GM23338 (cell line): ENCODE measurements around the gene GJB5. TPM values are rescaled to one million over a fixed set of nuclear protein-coding genes. Genes with fewer than 3 reads are reported as not detected.
A peak's percentile ranks its signal among the peaks of the same experiment; 100 is the strongest.

ENCODE experiments used
- ATAC-seq: fragments of 200-7000 bp; cut with Tn5 transposase; 3 replicates; pipeline ENCODE4 v1.9.1; 2020
- DNase-seq: peaks from one replicate; pipeline ENCODE4 v3.0.0-alpha.2; 2015; ENCODE audit warnings: low spot score
- H2AFZ ChIP-seq: fragments of 200-600 bp; sonication (generic); 2 replicates; pipeline ENCODE4 v1.8.0; 2016; ENCODE audit warnings: antibody characterized with exemption, mild to moderate bottlenecking, moderate library complexity
- H3F3A ChIP-seq: fragments of 200-600 bp; sonication (generic); replicated peaks from 2 replicates; pipeline ENCODE4 v1.8.0; 2017; ENCODE audit warnings: antibody characterized with exemption, mixed run types, low read depth
- H3K27ac ChIP-seq: fragments of 200-600 bp; sonication (generic); 2 replicates; pipeline ENCODE4 v1.6.1; 2016; ENCODE audit warnings: low read depth
- H3K27me3 ChIP-seq: fragments of 200-600 bp; sonication (generic); 2 replicates; pipeline ENCODE4 v1.8.0; 2016; ENCODE audit warnings: mild to moderate bottlenecking, mixed run types, moderate library complexity; ENCODE audit not compliant: insufficient read depth
- H3K36me3 ChIP-seq: fragments of 200-600 bp; sonication (generic); 2 replicates; pipeline ENCODE4 v1.8.0; 2016; ENCODE audit warnings: mild to moderate bottlenecking; ENCODE audit not compliant: insufficient read depth
- H3K4me1 ChIP-seq: fragments of 200-600 bp; sonication (generic); 2 replicates; pipeline ENCODE4 v1.8.0; 2016; ENCODE audit warnings: mild to moderate bottlenecking, moderate library complexity; ENCODE audit not compliant: insufficient read depth
- H3K4me2 ChIP-seq: fragments of 200-600 bp; sonication (generic); 2 replicates; pipeline ENCODE4 v1.7.1; 2017; ENCODE audit warnings: mixed run types
- H3K4me3 ChIP-seq: fragments of 200-600 bp; sonication (generic); 2 replicates; pipeline ENCODE4 v1.6.1; 2016; ENCODE audit warnings: mixed run types
- H3K79me2 ChIP-seq: fragments of 200-600 bp; sonication (generic); replicated peaks from 2 replicates; pipeline ENCODE4 v1.8.0; 2017; ENCODE audit warnings: mild to moderate bottlenecking; ENCODE audit not compliant: insufficient read depth
- H3K9me2 ChIP-seq: fragments of 200-600 bp; sonication (generic); 2 replicates; pipeline ENCODE4 v1.8.0; 2017; ENCODE audit not compliant: insufficient read depth
- H4K20me1 ChIP-seq: fragments of 200-600 bp; sonication (generic); replicated peaks from 2 replicates; pipeline ENCODE4 v1.8.0; 2017; ENCODE audit warnings: mild to moderate bottlenecking; ENCODE audit not compliant: insufficient read depth
- H3K27ac Mint-ChIP-seq: 2 replicates; pipeline ENCODE4 v1.8.0; 2020; ENCODE audit warnings: inconsistent platforms, mild to moderate bottlenecking, moderate library complexity, mixed read lengths
- H3K27me3 Mint-ChIP-seq: 3 replicates; pipeline ENCODE4 v1.8.0; 2022; ENCODE audit warnings: low read depth, mild to moderate bottlenecking, moderate library complexity, mixed read lengths, inconsistent platforms; ENCODE audit not compliant: insufficient read depth, poor library complexity
- H3K36me3 Mint-ChIP-seq: 3 replicates; pipeline ENCODE4 v1.8.0; 2021; ENCODE audit warnings: low read depth, mild to moderate bottlenecking, inconsistent platforms, moderate library complexity, mixed read lengths
- H3K4me1 Mint-ChIP-seq: 3 replicates; pipeline ENCODE4 v1.8.0; 2020; ENCODE audit warnings: mild to moderate bottlenecking, inconsistent platforms, mixed read lengths
- H3K4me3 Mint-ChIP-seq: 3 replicates; pipeline ENCODE4 v1.8.0; 2021; ENCODE audit warnings: moderate library complexity, mild to moderate bottlenecking, inconsistent platforms, mixed read lengths
- H3K9me3 Mint-ChIP-seq: 3 replicates; pipeline ENCODE4 v1.8.0; 2020; ENCODE audit warnings: moderate library complexity, mild to moderate bottlenecking, inconsistent platforms, mixed read lengths
- CREB1 ChIP-seq: fragments of 250-450 bp; sonication (Bioruptor Pico); IDR thresholded peaks from 2 replicates; pipeline ENCODE4 v1.5.0; 2020; ENCODE audit warnings: low read depth, mild to moderate bottlenecking, moderate library complexity
- CTCF ChIP-seq, 2 experiments: fragments of 200-600 bp in 1 of 2; sonication (generic) in 1 of 2; conservative IDR thresholded peaks; 2 replicates each; pipeline versions ENCODE4 v1.5.1 to v1.6.1; 2016 to 2017; ENCODE audit warnings: antibody characterized with exemption in 2 of 2, low read depth in 2 of 2, mild to moderate bottlenecking in 2 of 2, moderate library complexity in 1 of 2
- ETS1 ChIP-seq: IDR thresholded peaks from 2 replicates; pipeline ENCODE4 v1.6.1; 2016; ENCODE audit warnings: antibody characterized with exemption
- EZH2 ChIP-seq: fragments of 200-600 bp; sonication (generic); IDR thresholded peaks from one replicate; pipeline ENCODE4 v1.8.0; 2017; ENCODE audit warnings: antibody characterized with exemption, mild to moderate bottlenecking, low read depth; ENCODE audit not compliant: unreplicated experiment
- EZH2phosphoT487 ChIP-seq: fragments of 200-600 bp; sonication (generic); IDR thresholded peaks from one replicate; pipeline ENCODE4 v1.8.1; 2018; ENCODE audit warnings: antibody characterized with exemption; ENCODE audit not compliant: unreplicated experiment
- JUNB ChIP-seq: IDR thresholded peaks from one replicate; pipeline ENCODE4 v1.6.1; 2016; ENCODE audit warnings: antibody characterized with exemption; ENCODE audit not compliant: unreplicated experiment
- NANOG ChIP-seq: IDR thresholded peaks from 2 replicates; pipeline ENCODE4 v1.6.1; 2016; ENCODE audit warnings: antibody characterized with exemption, borderline replicate concordance
- STAT1 ChIP-seq: IDR thresholded peaks from one replicate; pipeline ENCODE4 v1.6.1; 2016; ENCODE audit warnings: antibody characterized with exemption; ENCODE audit not compliant: unreplicated experiment
- ZNF331 ChIP-seq: fragments of 250-450 bp; sonication (Bioruptor Pico); IDR thresholded peaks from 2 replicates; pipeline ENCODE4 v1.5.0; 2020; ENCODE audit warnings: low read depth, mild to moderate bottlenecking, moderate library complexity
- ZNF462 ChIP-seq: fragments of 250-450 bp; sonication (Bioruptor Pico); IDR thresholded peaks from 2 replicates; pipeline ENCODE4 v1.5.0; 2020; ENCODE audit warnings: mild to moderate bottlenecking, moderate library complexity
- polyA plus RNA-seq: library from polyadenylated mRNA; unstranded; fragments of >200 nt; fragmentation: Nextera tagmentation; extraction: Ambion mirVana; gene quantifications from 2 replicates; pipeline ENCODE4 v1.2.1, GENCODE V29; 2016
- total RNA-seq: library from RNA; depleted of rRNA; stranded (reverse); fragments of >200 nt; shearing (Covaris generic); gene quantifications from 2 replicates; pipeline ENCODE4 v1.2.3, GENCODE V29; 2014

GJB5 gene
- total and polyA plus RNA-seq, 2 experiments from 2014 or later: 1.4 TPM; not detected in 1

- H3K27ac Mint-ChIP-seq: peak overlapping the region; percentile 24; the same call in 1 of the 2 replicates
- Histone ChIP-seq H3K9me2 (0 out of 2 replicates have a peak, but pooled peaks cover 4% of the 10 kb centered on the region), H3K27me3 (peaks cover 18% of the 10 kb centered on the region; the same call in 1 of the 2 replicates), H2AFZ (peak overlapping the region; percentile 69; the same call in 1 of the 2 replicates), H3K4me2 (0 out of 2 replicates have a peak overlapping the region, but pooled peaks have one; percentile 20), H3K27ac (no peak overlapping the region), H3K79me2 (no peaks in the 10 kb centered on the region), H3K4me1 (no peaks in the 10 kb centered on the region; the same call in 1 of the 2 replicates), H3K4me3 (no peak overlapping the region), H3K36me3 (no peaks in the 10 kb centered on the region), H3F3A (no peaks in the 10 kb centered on the region), H4K20me1 (no peaks in the 10 kb centered on the region)
- ATAC-seq (no peak), DNase-seq (no peak)
- peaks cover 19% of the 10 kb centered on the region for H3K4me1 Mint-ChIP-seq
- no peak overlapping the region for H3K4me3 Mint-ChIP-seq
- H3K27me3 Mint-ChIP-seq: peaks cover 18% of the 10 kb centered on the region
- H3K36me3 Mint-ChIP-seq: no peaks in the 10 kb centered on the region; the same call in 2 of the 3 replicates
- no peak for TF ChIP-seq ZNF331 (CRISPR knock-in tag)
- TF ChIP-seq CTCF (conservative IDR thresholded peaks at IDR 0.05; ENCODE audit: low read depth in 2 of 2): peak in 1 of 2 experiments; percentile 18; a peak in 1 of 4 replicates
- H3K9me3 Mint-ChIP-seq: no peaks in the 10 kb centered on the region
Measured at GRCh38 chr1:34796990-34797389, 42.1 kb downstream of the GJB5 start.

- H3K27me3 ChIP-seq: no peaks in the 10 kb centered on the region
- no peaks in the 10 kb centered on the region for H4K20me1 ChIP-seq
- peaks cover 11% of the 10 kb centered on the region for H3K27me3 Mint-ChIP-seq
- ATAC-seq: no peak
- H3K36me3 Mint-ChIP-seq: no peaks in the 10 kb centered on the region
- H2AFZ ChIP-seq: no peak overlapping the region
- H3K27ac ChIP-seq: no peak overlapping the region
- no peaks in the 10 kb centered on the region for H3K36me3 ChIP-seq
- H3K4me3 Mint-ChIP-seq: no peak overlapping the region
- peaks cover 13% of the 10 kb centered on the region for H3K4me1 Mint-ChIP-seq
- no peak overlapping the region for H3K4me3 ChIP-seq
- 0 out of 2 replicates have a peak, but pooled peaks cover 4% of the 10 kb centered on the region for H3K9me2 ChIP-seq
- H3F3A ChIP-seq: no peaks in the 10 kb centered on the region
- H3K79me2 ChIP-seq: no peaks in the 10 kb centered on the region
- no peak overlapping the region for H3K27ac Mint-ChIP-seq
- H3K9me3 Mint-ChIP-seq: no peaks in the 10 kb centered on the region
- no peaks in the 10 kb centered on the region; the same call in 1 of the 2 replicates for H3K4me1 ChIP-seq
- no peak overlapping the region for H3K4me2 ChIP-seq
- DNase-seq: no peak
- TF ChIP-seq ZNF462 (CRISPR knock-in tag): no peak
- no peak for TF ChIP-seq CREB1
- no peak for TF ChIP-seq STAT1
- TF ChIP-seq EZH2phosphoT487: no peak
- TF ChIP-seq NANOG: no peak
- TF ChIP-seq JUNB: no peak
- no peak for TF ChIP-seq ZNF331 (CRISPR knock-in tag)
- no peak for TF ChIP-seq ETS1
- TF ChIP-seq EZH2: no peak
Measured at GRCh38 chr1:34800214-34800613, 45.4 kb downstream of the GJB5 start.
